ENCODE data around the gene FAM114A1.

The FAM114A1 gene

GRCh38 chr4:38867478-38868058 is at the start of gene FAM114A1:
Gene FAM114A1, plus strand, starts transcription at chr4:38867806. Its CDS starts 10,273 bp downstream, at chr4:38878079.
- Histone ChIP-seq H3K9me3 (ENCODE audit: control insufficient read depth, low read length) (no peaks in the 10 kb centered on the region), H3K36me3 (ENCODE audit: control insufficient read depth, insufficient read depth, low read length) (no peaks in the 10 kb centered on the region), H3K9ac (peak within 1 kb of the TSS; percentile 46), H2AFZ (peak within 1 kb of the TSS; percentile 80), H3K4me1 (peaks cover 2% of the 10 kb centered on the region), H3K27ac (peak within 1 kb of the TSS; percentile 67), H3K79me2 (no peaks in the 10 kb centered on the region), H3K27me3 (ENCODE audit: control insufficient read depth, insufficient read depth, low read length) (no peaks in the 10 kb centered on the region), H3K4me2 (ENCODE audit: low read length) (peak within 1 kb of the TSS; percentile 66), H3K4me3 (ENCODE audit: low read depth, low read length) (peak within 1 kb of the TSS; percentile 67)
- TF ChIP-seq CTCF (IDR thresholded peaks at IDR 0.05): no peak

GRCh38 chr4:38818441-38818976 is 49.1 kb upstream of the FAM114A1 start:
- H3K27ac ChIP-seq: no peak overlapping the region
- no peaks in the 10 kb centered on the region for H3K79me2 ChIP-seq
- H3K27me3 ChIP-seq (ENCODE audit: control insufficient read depth, insufficient read depth, low read length): no peaks in the 10 kb centered on the region
- no peaks in the 10 kb centered on the region for H3K4me1 ChIP-seq
- H3K4me2 ChIP-seq (ENCODE audit: low read length): no peak overlapping the region
- no peak for TF ChIP-seq CTCF (IDR thresholded peaks at IDR 0.05)
- no peak overlapping the region for H3K4me3 ChIP-seq (ENCODE audit: low read depth, low read length)
- H3K36me3 ChIP-seq (ENCODE audit: control insufficient read depth, insufficient read depth, low read length): no peaks in the 10 kb centered on the region
- H2AFZ ChIP-seq: no peak overlapping the region
- no peaks in the 10 kb centered on the region for H3K9me3 ChIP-seq (ENCODE audit: control insufficient read depth, low read length)
- H3K9ac ChIP-seq: no peak overlapping the region

- H3K79me2 ChIP-seq: no peaks in the 10 kb centered on the region
- H3K4me3 ChIP-seq (ENCODE audit: low read depth, low read length): no peak overlapping the region
- no peak overlapping the region for H3K27ac ChIP-seq
- H3K9ac ChIP-seq: no peak overlapping the region
- H3K4me2 ChIP-seq (ENCODE audit: low read length): no peak overlapping the region
- H2AFZ ChIP-seq: no peak overlapping the region
- H3K27me3 ChIP-seq (ENCODE audit: control insufficient read depth, insufficient read depth, low read length): no peaks in the 10 kb centered on the region
- H3K36me3 ChIP-seq (ENCODE audit: control insufficient read depth, insufficient read depth, low read length): no peaks in the 10 kb centered on the region
- no peaks in the 10 kb centered on the region for H3K9me3 ChIP-seq (ENCODE audit: control insufficient read depth, low read length)
- TF ChIP-seq CTCF (IDR thresholded peaks at IDR 0.05): no peak
- no peaks in the 10 kb centered on the region for H3K4me1 ChIP-seq
Measured at GRCh38 chr4:38819569-38819968, 48.0 kb upstream of the FAM114A1 start.

- H3K27ac ChIP-seq: no peak overlapping the region
- H3K4me3 ChIP-seq (ENCODE audit: low read depth, low read length): no peak overlapping the region
- H3K9ac ChIP-seq: no peak overlapping the region
- H2AFZ ChIP-seq: no peak overlapping the region
- H3K27me3 ChIP-seq (ENCODE audit: control insufficient read depth, insufficient read depth, low read length): no peaks in the 10 kb centered on the region
- H3K4me2 ChIP-seq (ENCODE audit: low read length): no peak overlapping the region
- no peaks in the 10 kb centered on the region for H3K79me2 ChIP-seq
- no peak for TF ChIP-seq CTCF (IDR thresholded peaks at IDR 0.05)
- no peaks in the 10 kb centered on the region for H3K4me1 ChIP-seq
- no peaks in the 10 kb centered on the region for H3K9me3 ChIP-seq (ENCODE audit: control insufficient read depth, low read length)
- H3K36me3 ChIP-seq (ENCODE audit: control insufficient read depth, insufficient read depth, low read length): no peaks in the 10 kb centered on the region
Measured at GRCh38 chr4:38820329-38821061, 47.1 kb upstream of the FAM114A1 start.
